ENCODE measurements around the gene NUBP1. TPM values are rescaled to one million over a fixed set of nuclear protein-coding genes. Genes with fewer than 3 reads are reported as not detected.
"Not testable (repeated sequence)": the region's sequence is repeated elsewhere in the genome, so short reads cannot be mapped to it uniquely, and the experiment has no call there.

Gene NUBP1
- total RNA-seq, 1 experiment from 2014 or later = 25.4 TPM

DNA sequence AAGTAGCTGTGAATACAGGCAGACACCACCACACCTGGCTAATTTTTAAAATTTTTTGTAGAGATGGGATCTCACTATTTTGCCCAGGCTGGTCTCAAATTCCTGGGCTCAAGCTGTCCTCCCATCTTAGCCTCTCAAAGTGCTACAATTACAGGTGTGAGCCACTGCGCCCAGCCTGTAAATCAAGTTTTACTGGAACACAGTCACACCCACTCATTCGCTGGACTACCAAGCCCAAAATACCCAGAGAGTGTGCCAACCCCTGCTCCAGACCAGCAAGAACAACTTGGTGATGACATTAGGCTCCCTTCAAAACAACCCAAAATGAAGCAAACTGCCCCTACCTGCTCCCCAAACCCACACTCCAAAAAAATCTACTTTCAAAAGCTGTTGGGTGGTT is 39.0 kb downstream of the NUBP1 start:
- DNase-seq (ENCODE audit: low spot score) = no peak
- Mint-ChIP-seq H3K4me3 (no peak overlapping the region), H3K36me3 (peaks cover 16% of the 10 kb centered on the region), H3K9me3 (peaks cover 37% of the 10 kb centered on the region), H3K27me3 (ENCODE audit: low read depth) (no peaks in the 10 kb centered on the region), H3K27ac (no peak overlapping the region), H3K4me1 (peaks cover 9% of the 10 kb centered on the region)
- ChIA-PET CTCF (no interaction called here), POLR2A (no interaction called here)
- TF ChIP-seq TCF7 (CRISPR knock-in tag; IDR thresholded peaks at IDR 0.05; ENCODE audit: low read depth) (no peak), TEAD4 (CRISPR knock-in tag; IDR thresholded peaks at IDR 0.05) (no peak), NR1H2 (CRISPR knock-in tag; IDR thresholded peaks at IDR 0.05) (no peak), ZNF317 (CRISPR knock-in tag; IDR thresholded peaks at IDR 0.05; ENCODE audit: borderline replicate concordance, low read depth) (no peak), GRHL2 (CRISPR knock-in tag; IDR thresholded peaks at IDR 0.05; ENCODE audit: insufficient replicate concordance, severe bottlenecking) (no peak), ZNF423 (CRISPR knock-in tag; IDR thresholded peaks at IDR 0.05) (no peak), ZSCAN18 (CRISPR knock-in tag; IDR thresholded peaks at IDR 0.05) (no peak), ZNF396 (CRISPR knock-in tag; IDR thresholded peaks at IDR 0.05; ENCODE audit: borderline replicate concordance) (no peak), ZNF121 (CRISPR knock-in tag; IDR thresholded peaks at IDR 0.05) (no peak), JUN (CRISPR knock-in tag; IDR thresholded peaks at IDR 0.05) (no peak), ZNF671 (CRISPR knock-in tag; IDR thresholded peaks at IDR 0.05) (no peak), CBFB (CRISPR knock-in tag; IDR thresholded peaks at IDR 0.05; ENCODE audit: low read depth) (no peak), SMAD3 (CRISPR knock-in tag; IDR thresholded peaks at IDR 0.05; ENCODE audit: borderline replicate concordance) (no peak), FOXP1 (CRISPR knock-in tag; IDR thresholded peaks at IDR 0.05; ENCODE audit: borderline replicate concordance) (no peak), NR3C1 (CRISPR knock-in tag; conservative IDR thresholded peaks at IDR 0.05; ENCODE audit: low read depth) (no peak)
- no peak for ATAC-seq

- Mint-ChIP-seq H3K9me3 (peaks cover 40% of the 10 kb centered on the region), H3K27me3 (ENCODE audit: low read depth) (no peaks in the 10 kb centered on the region), H3K27ac (no peak overlapping the region), H3K4me1 (peaks cover 17% of the 10 kb centered on the region), H3K4me3 (no peak overlapping the region), H3K36me3 (peaks cover 22% of the 10 kb centered on the region)
- CTCF ChIA-PET = interaction anchor here (1.0 kb wide), 1 partner anchor 132 kb away, joined by 3 read pairs; no protein-coding TSS in a partner anchor
- ATAC-seq = no peak
- POLR2A ChIA-PET = no interaction called here
- DNase-seq (ENCODE audit: low spot score) = no peak
- TF ChIP-seq, protein P1, sequence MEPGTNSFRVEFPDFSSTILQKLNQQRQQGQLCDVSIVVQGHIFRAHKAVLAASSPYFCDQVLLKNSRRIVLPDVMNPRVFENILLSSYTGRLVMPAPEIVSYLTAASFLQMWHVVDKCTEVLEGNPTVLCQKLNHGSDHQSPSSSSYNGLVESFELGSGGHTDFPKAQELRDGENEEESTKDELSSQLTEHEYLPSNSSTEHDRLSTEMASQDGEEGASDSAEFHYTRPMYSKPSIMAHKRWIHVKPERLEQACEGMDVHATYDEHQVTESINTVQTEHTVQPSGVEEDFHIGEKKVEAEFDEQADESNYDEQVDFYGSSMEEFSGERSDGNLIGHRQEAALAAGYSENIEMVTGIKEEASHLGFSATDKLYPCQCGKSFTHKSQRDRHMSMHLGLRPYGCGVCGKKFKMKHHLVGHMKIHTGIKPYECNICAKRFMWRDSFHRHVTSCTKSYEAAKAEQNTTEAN (CRISPR knock-in tag; IDR thresholded peaks at IDR 0.05) = no peak
- no peak for TF ChIP-seq SMAD3 (CRISPR knock-in tag; IDR thresholded peaks at IDR 0.05; ENCODE audit: borderline replicate concordance)
- no peak for TF ChIP-seq FOXP4 (CRISPR knock-in tag; IDR thresholded peaks at IDR 0.05)
- TF ChIP-seq SMAD4 (CRISPR knock-in tag; IDR thresholded peaks at IDR 0.05) = no peak
- no peak for TF ChIP-seq ZNF317 (CRISPR knock-in tag; IDR thresholded peaks at IDR 0.05; ENCODE audit: borderline replicate concordance, low read depth)
- TF ChIP-seq ZNF138 (CRISPR knock-in tag; conservative IDR thresholded peaks at IDR 0.05) = no peak
- no peak for TF ChIP-seq TEAD4 (CRISPR knock-in tag; IDR thresholded peaks at IDR 0.05)
- no peak for TF ChIP-seq GTF2I (CRISPR knock-in tag; conservative IDR thresholded peaks at IDR 0.05)
- no peak for TF ChIP-seq ZNF423 (CRISPR knock-in tag; IDR thresholded peaks at IDR 0.05)
These were observed 43.7 kb downstream of the NUBP1 start for GRCh38 chr16:10787304-10787703.

DNA sequence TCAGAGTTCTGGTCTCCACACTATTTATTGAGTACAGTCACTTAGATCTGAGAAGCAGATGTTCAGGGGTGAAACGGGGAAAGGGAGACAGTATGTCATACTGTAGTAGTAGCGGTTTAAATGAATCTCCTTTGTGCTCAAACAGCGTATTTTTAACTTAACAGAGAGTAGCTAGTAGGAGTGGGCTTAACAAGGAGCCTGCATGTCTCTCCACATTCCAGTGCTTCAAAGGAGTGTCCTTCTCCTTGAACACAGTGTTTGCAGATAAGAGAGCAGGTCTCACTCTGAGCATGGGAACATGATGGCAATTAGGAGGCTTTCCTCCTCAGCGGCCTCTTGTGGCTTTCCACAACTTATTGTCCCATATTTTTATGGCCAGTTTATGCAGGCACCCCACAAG is 45.0 kb downstream of the NUBP1 start:
- peaks cover 17% of the 10 kb centered on the region for H3K4me1 Mint-ChIP-seq
- H3K4me3 Mint-ChIP-seq; CTCF ChIA-PET; ATAC-seq; POLR2A ChIA-PET; H3K27ac Mint-ChIP-seq; DNase-seq (ENCODE audit: low spot score); H3K27me3 Mint-ChIP-seq (ENCODE audit: low read depth): not testable (repeated sequence)
- peaks cover 25% of the 10 kb centered on the region for H3K36me3 Mint-ChIP-seq
- H3K9me3 Mint-ChIP-seq = peaks cover 34% of the 10 kb centered on the region
